HG02852 (cell line): ENCODE results near the gene ACOT7.
"Not testable (repeated sequence)": the region's sequence is repeated elsewhere in the genome, so short reads cannot be mapped to it uniquely, and the experiment has no call there.

Source experiments
- ATAC-seq: cut with Tn5 transposase; IDR thresholded peaks from one replicate; pipeline ENCODE4 v1.9.1; 2021; ENCODE audit warnings: mild to moderate bottlenecking, moderate library complexity; ENCODE audit not compliant: unreplicated experiment

ACOT7 gene

DNA sequence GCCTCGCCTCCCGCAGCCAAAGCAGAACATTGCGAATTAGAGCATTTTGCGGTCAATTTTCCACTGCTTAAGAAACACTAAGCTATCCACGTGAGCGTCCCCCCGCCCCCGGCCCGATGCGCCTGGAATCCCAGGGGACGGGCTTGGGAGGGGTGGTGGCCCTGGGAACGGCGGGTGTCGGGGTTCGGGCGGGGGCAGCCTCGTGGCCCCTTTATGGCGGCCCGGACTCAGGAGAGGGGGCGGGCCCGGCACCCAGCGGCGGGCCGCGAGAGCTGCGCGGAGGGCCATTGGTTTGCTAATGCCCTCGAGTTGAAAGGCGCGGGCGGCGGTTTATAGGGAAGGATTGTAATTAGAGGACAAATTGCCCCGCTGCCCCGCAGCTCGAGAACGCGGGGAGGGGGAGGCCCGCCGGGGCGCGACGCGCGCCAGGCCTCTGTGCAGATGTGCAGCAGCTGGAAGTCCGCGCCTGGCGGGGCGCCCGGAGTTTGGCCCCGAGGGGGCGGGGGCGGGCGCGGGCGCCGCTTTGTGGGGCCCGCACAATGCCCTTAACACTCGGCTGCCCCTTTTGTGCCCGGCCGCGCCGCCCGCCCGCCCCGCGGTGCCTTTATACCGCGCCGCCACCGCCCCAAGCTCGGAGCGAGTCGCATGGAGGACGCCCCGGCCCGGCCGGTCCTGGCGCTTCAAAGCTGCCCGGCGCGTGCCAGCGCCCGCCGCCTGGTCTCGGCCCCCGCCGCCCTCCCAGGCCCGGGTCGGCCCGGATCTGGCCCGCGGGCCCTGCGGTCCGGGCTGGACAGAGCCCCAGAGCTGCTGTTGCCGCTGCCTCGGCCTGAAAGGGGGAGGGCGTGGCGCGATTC is 151.5 kb downstream of the ACOT7 start:
- no peak for ATAC-seq

DNA sequence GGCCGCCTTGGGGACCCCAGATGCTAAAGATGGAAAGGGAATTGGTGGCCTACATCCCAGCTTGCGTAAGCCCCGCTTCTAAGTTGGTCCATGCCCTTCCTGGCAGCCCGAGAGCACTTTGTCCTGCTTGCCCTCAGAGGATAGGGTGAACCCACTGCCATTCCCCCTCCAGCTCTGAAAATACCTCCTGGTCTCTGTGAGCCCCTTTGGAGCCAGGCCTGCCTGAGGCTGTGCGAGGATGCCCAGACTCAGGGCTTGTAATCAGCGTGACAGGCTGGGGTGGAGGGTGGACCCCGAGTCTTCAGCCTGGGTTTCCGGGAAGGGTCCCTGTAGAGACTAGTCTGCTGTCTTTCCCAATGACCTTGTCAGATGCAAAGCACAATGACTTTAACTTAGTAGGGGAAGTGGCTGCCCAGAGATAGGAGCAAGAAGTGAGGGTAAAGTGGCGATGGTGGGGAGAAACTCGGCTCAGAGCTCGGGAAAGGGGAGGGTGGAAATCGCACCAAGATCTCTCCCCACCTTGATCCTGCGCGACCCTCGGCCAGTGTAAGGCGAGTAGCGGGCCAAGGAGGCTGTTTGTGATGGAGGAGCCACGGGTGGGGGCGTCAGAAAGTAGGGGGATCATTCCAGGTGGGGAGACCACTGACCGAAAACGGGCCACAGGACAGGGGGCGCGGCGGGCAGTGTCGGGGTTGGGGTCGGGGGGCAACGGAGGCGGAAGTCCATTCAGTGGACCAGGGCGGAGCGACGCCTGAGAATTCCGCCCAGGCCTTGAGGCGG is 152.3 kb downstream of the ACOT7 start:
- no peak for ATAC-seq

DNA sequence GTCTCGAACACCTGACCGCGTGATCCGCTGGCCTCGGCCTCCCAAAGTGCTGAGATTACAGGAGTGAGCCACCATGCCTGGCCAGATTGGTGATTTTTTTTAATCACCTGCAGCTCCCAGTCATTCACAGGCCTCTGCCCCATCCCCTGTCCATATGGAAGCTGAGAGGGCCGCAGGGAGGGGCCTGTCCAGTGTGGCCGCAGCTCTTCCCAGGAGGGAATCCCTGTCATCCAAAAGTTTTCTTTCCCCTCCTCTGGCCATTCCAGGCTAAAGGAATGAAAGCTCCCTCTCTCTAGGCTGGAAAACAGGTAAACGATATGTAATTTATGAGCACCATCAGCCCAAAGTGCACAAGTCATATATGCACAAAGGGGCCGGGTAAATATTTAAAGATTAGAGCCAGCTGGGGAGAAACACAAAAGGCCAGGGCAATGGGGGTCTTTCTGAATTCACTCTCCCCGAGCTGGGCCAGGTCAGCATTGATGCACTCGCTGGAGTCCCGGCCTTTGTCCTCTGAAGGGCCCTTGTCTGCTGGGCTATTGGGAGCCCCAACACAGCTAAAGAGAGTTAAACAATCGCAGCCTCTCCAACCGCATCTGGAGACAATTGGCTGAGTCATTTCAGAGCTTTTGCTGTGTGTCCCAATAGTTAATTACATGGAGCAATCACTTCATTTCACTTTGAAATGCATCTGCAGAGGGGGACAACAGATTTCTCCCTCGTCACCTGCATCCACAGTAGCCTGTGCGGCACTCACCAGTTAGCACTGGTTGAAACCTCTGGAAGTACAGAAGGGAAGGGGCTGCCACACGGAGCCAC is 153.4 kb downstream of the ACOT7 start:
- ATAC-seq = no peak

DNA sequence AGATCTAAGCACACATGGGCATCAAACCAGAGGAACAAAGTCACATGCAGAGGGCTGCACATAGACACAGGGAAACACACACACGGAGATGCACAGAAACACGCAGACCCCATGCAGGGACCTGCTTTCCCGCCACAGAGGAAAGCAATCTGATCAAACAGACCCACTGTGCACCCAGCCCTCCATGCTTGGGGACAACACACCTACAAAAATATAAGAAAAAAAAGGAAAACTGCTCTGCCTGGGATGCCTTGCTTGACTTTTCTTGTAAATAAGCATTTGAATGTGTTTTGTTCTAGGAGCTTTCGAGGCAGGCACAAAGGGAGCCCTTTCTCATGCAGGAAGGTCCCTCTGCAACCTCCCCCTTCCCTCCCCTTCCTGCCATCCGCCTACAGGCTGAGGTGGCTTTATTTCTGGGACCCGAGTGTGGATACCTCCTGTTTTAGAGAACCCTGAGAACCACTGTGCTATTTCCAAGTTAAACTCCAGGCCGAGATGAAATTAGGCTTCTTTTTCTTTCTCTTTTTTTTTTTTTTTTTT is 154.3 kb downstream of the ACOT7 start:
- ATAC-seq = no peak

DNA sequence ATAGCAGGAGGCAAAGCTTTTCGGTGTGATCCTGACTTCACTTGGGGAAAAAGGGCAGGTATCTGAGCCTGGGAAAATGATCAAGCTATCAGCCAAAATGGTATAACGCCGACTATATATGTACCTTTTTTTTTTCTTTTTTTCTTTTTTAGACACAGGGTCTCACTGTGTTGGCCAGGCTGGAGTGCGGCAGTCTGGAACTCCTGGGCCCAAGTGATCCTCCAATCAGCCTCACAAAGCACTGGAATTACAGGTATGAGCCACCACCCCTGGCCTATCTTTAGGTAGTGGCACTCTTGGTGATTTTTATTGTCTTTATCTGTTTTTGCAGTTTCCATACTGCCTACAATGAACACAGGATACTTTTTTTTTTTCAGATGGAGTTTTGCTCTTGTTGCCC is 156.5 kb downstream of the ACOT7 start:
- ATAC-seq = no peak

DNA sequence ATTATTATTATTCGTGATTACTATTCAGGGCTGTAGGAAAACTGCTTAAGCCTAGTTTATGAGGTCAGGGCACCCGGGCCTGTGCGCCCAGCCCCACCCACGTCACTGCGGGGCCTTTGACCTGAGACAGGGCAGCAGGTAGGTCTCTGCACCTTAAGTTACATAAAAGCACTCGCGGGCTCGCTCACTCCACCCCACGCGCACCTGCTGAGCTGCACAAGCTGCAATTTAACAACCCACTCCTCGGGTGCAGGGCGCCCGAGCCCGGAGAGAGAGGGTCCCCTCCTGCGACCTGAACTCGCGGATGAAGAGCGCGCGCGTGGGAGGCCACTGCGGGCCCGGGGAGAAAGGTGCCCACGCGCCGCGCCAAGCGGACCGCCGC is 158.3 kb downstream of the ACOT7 start:
- peak; percentile 29 for ATAC-seq

DNA sequence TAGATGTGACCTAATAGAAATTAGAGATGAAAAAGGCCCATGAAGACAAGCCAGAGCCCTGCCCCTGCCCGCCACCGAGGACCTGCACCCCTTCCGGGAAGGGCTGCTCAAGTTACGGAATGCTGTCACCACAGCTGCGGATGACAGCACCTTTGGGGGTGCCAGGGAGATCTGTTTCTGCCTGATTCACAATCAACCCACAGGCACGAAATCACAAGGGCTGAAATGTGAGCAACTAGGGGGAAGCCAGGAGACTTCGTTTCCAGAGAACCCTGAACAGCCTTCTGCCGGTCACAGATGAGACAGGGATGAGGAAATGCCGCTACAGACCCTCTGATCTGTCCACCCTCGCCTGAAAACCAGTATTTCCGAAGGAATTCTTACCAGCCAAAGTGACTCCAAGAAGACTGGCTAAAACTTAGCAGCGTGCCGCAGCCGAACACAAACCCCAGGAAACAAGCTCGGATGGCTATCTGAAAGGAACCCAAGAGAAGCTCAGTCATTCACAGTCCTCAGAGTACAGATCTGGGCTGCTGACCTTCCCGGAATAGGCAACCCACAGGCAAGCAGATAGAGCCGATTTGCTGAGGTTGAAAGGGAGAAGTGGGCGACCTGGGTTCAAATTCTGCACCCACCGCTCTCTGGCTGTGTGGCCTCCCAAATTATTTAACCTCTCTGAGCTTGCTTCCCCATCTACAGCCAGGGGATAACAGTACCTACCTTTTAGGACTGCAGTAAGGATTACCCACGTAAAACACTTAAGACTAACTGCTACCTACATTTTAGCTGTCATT is 158.9 kb downstream of the ACOT7 start:
- no peak for ATAC-seq

DNA sequence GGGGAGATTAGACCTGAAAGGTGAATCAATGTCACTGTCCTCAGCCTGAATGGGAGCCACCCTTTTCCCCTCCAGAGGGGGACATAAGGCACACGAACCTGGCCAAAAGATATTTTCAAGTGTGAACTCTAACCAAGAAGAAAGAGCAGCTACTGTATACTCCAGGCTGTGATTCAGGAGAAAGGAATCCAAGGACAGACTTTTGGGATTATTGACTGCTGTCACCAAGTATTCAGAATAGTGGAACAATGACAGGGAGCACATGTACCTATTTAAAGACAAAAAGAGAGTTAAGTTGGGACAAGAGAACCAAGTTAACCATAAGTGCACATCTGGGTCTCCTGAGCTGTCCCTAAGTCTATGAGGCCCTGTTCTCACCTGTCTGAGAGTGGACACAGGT is 160.2 kb downstream of the ACOT7 start:
- no peak for ATAC-seq

DNA sequence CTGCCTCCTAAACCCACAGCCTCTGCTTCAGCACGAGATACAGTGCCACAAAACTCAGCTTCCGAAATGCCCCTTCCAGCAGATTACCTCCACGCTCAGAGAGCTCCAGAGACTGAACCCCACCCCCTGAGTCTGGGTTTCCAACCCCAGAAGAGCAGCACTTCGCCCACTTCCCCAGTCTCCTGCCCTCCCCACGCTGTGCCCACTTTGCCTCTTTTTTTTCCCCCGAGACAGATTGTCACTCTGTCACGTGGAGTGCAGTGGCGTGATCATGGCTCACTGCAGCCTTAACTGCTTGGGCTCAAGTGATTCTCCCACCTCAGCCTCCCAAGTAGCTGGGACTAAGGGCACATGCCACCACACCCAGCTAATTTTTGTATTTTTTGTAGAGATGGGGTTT is 167.9 kb downstream of the ACOT7 start:
- ATAC-seq = no peak

DNA sequence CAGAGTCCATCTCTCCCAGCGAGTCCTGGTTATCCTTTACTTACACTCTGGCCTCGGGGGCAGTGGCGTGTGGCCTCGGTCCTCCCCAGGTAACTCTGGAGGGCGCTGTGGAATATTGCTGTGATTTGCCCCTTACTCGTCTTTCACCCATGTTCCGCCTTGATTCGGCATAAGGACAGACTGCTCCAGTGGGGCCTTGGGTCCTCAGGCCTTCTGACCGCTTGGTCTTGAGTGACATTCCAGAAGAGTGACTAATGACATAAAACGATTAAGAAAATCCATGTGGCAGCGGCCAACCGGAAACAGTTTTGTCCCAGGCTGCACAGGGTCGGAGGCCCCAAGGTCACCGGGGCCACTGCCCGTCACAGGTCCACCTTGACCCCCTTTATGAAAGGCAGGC is 168.8 kb downstream of the ACOT7 start:
- ATAC-seq = no peak

DNA sequence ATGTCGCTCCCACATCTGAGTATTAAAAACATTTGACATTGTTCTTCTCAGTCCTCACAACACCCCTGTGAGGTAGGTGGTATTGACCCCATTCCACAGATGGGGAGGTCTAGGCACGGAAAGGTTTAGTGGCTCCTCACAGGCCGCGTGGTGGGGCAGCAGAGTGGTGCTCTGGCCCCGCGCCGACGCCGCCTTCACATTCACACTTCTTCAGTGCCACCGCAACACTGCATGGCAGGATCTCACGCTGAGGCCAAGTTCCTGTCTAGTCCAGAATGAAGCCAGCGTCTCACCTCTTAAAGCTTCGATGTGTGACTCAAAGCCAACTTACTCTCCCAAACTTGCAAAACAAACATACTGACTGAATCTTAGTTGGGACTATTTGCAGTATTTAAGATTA is 169.9 kb downstream of the ACOT7 start:
- ATAC-seq = no peak

DNA sequence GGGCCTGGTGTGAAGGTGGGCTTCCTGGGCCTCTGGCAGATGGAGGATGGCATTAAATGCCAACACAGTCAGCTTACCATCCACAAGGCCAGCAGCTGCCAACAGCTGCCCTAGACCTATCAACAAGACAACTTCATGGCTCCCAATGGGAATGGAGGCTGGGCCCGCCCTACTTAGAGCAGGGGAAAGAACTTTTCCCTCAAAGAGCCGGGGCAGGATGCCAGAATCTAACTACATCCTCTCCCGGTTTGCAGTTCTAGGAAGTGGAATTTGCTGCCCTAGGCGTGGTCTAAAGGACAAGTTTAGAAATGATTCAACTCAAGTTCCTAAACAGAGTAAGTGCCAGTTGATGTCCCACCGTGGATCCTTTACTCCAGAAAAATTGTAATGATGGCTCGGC is 170.9 kb downstream of the ACOT7 start:
- ATAC-seq = no peak

DNA sequence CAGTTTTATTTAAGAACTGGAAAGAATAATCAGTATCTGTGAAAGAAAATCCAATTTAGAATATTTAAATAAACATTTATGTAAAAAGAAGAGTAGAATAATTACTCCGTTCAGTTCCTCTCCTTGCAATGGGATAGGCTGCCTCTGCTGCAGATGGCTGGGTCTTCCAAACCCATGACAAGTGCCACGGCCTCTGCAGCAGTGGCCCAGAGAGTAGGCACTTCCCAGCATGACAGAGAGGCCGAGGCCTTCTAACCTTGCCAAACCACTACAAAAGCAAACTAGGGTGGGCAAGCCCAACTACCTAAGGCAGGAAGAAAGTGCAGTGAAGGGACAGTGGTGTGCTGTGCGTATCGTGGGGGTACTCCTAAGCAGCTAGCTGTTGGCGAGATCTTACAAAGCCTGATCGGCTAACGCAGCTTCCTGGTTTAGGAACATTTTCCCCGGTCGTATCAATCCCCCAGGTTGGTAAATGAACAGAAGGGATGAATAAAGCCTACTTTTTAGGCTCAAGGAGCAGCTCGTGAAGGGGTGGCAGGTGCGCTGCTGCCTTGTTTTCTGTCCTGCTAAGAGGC is 172.3 kb downstream of the ACOT7 start:
- ATAC-seq = no peak

DNA sequence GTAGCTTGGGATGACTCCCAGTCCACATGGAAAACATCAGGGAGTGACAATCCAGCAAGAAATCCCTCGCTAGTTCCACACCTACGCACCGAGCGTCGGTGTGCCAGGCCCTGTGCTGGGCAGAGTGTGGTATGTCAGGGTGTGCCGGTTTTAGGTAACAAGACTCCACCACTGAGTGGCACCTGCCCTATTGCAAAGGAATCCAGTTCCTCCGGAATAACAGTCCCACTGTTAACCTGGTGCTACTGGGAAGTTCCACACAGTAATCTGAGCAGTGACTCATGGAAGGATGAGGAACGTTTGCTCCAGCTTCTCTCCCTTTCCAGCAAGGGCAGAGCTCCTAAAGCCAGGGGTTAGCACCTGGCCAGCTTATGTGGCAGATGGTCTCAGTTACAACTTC is 173.3 kb downstream of the ACOT7 start:
- ATAC-seq = no peak

DNA sequence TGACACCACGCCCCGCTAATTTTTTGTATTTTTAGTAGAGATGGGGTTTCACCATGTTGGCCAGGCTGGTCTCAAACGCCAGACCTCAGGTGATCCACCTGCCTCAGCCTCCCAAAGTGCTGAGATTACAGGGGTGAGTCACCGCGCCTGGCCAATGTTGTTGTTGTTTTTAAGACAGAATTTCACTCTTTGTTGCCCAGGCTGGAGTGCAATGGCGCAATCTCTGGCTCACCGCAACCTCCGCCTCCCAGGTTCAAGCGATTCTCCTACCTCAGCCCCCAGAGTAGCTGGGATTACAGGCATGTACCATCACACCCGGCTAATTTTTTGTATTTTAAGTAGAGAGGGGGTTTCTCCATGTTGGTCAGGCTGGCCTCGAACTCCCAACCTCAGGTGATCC is 173.9 kb downstream of the ACOT7 start:
- not testable (repeated sequence) for ATAC-seq

DNA sequence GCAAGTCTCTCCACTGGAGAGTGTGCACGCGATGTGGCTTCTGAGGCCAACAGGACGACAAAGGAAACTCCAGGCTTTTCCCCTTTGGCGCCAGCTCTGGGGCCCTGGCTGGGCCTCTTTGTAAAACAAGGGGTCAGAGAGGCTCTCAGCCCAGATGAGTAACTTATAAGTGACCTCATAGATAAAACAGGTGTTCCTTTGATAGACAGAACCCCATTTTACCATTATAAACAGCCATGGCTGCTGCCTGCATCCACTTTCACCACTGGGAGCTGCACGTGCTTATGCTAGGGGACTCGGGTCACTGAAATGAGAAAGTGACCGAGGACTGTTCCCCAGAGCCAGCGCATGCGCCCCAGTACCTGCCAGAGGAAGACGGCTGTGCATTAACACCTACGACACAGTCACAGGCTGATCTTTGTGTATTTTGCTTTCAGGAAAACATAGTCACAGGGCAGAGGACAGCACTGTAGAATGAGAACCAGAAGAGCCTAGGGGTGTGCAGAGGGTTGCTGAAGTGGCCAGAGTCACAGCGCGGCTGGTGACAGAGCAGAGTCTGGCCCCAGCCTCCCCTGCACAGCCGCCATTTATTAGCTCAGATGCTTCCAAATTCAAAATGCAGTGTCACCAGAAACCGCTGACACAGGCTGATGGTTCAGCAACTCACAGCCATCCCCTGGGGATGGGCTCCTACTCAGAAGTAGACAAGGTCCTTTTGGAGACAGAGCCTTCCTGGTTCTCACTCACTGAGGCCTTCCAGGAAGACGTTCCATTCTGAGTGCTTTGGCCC is 175.0 kb downstream of the ACOT7 start:
- no peak for ATAC-seq
